ENCODE results near the gene MLH3.

MLH3 gene

GRCh38 chr14:74964787-74965485 lies 86.3 kb downstream of the MLH3 start:
- DNase-seq (ENCODE audit: low spot score) = peak; percentile 71
